NCI-H187 (cell line): ENCODE measurements around the gene FAM53B.

Experiments used
- DNase-seq, 2 experiments: peaks; one replicate each; lab custom pipeline; 2025; lab: John Stamatoyannopoulos, UW

Gene FAM53B

GRCh38 chr10:124709861-124710260 is 34.3 kb downstream of the FAM53B start:
- no peak for DNase-seq

GRCh38 chr10:124708922-124709520 is 35.2 kb downstream of the FAM53B start:
- no peak for DNase-seq

- no peak for DNase-seq
Observed at GRCh38 chr10:124708246-124708779, 35.9 kb downstream of the FAM53B start.

GRCh38 chr10:124707551-124707950 is 36.6 kb downstream of the FAM53B start:
- DNase-seq: no peak

- DNase-seq: no peak
Observed at GRCh38 chr10:124707144-124707467, 37.1 kb downstream of the FAM53B start.

- no peak for DNase-seq
Observed at GRCh38 chr10:124706462-124707143, 37.6 kb downstream of the FAM53B start.

- no peak for DNase-seq
Observed at GRCh38 chr10:124705817-124706461, 38.2 kb downstream of the FAM53B start.

- DNase-seq: peak in 1 of 2 experiments; percentile 45
Observed at GRCh38 chr10:124705381-124705740, 38.8 kb downstream of the FAM53B start.

GRCh38 chr10:124704428-124705380 is 39.5 kb downstream of the FAM53B start:
- DNase-seq: peak in 1 of 2 experiments; percentile 45

- peak; percentile 19 to 38 for DNase-seq
Observed at GRCh38 chr10:124703778-124704427, 40.3 kb downstream of the FAM53B start.

GRCh38 chr10:124703372-124703771 is 40.8 kb downstream of the FAM53B start:
- DNase-seq: no peak

GRCh38 chr10:124701881-124702656 is 42.1 kb downstream of the FAM53B start:
- no peak for DNase-seq

- no peak for DNase-seq
Observed at GRCh38 chr10:124701435-124701834, 42.7 kb downstream of the FAM53B start.

GRCh38 chr10:124701038-124701365 is 43.2 kb downstream of the FAM53B start:
- no peak for DNase-seq

- DNase-seq: no peak
Observed at GRCh38 chr10:124700293-124701037, 43.7 kb downstream of the FAM53B start.

GRCh38 chr10:124699471-124700292 is 44.5 kb downstream of the FAM53B start:
- DNase-seq: no peak

- no peak for DNase-seq
Observed at GRCh38 chr10:124698545-124699469, 45.4 kb downstream of the FAM53B start.
